Liver (tissue), 9 donors: ENCODE measurements around the gene GPRC5D. TPM values are rescaled to one million over a fixed set of nuclear protein-coding genes. Genes with fewer than 3 reads are reported as not detected.

Experiments used
- DNase-seq: peaks from one replicate; pipeline ENCODE4 v3.0.0-alpha.2; 2017; ENCODE audit warnings: low spot score
- H3K27ac ChIP-seq, 2 donors: one replicate each; pipeline ENCODE4 v1.7.0; 2013; ENCODE audit warnings: inconsistent platforms in 2 of 2, low read length in 2 of 2, control low read depth in 1 of 2, low read depth in 1 of 2, mild to moderate bottlenecking in 1 of 2
- H3K27me3 ChIP-seq, 4 donors: one replicate each; pipeline versions ENCODE4 v1.6.1 to v1.7.0; 2013; ENCODE audit warnings: low read length in 3 of 4, inconsistent platforms in 1 of 4, mild to moderate bottlenecking in 1 of 4, moderate library complexity in 1 of 4; ENCODE audit not compliant: control insufficient read depth in 4 of 4, insufficient read depth in 4 of 4
- H3K36me3 ChIP-seq, 4 donors: one replicate each; pipeline versions ENCODE4 v1.6.1 to v1.7.0; 2013; ENCODE audit warnings: low read length in 3 of 4, mild to moderate bottlenecking in 3 of 4, low read depth in 1 of 4, moderate library complexity in 1 of 4; ENCODE audit not compliant: control insufficient read depth in 4 of 4, insufficient read depth in 3 of 4
- H3K4me1 ChIP-seq, 4 donors: one replicate each; pipeline versions ENCODE4 v1.6.1 to v1.7.0; 2013; ENCODE audit warnings: low read length in 3 of 4, mild to moderate bottlenecking in 3 of 4, moderate library complexity in 1 of 4; ENCODE audit not compliant: control insufficient read depth in 4 of 4, insufficient read depth in 4 of 4
- H3K4me3 ChIP-seq, 3 donors: one replicate each; pipeline versions ENCODE4 v1.6.1 to v1.7.0; 2013; ENCODE audit warnings: low read length in 3 of 3, control low read depth in 1 of 3, low read depth in 1 of 3, mild to moderate bottlenecking in 1 of 3
- H3K9ac ChIP-seq, 2 donors: one replicate each; pipeline ENCODE4 v1.7.0; 2013; ENCODE audit warnings: low read length in 2 of 2, mild to moderate bottlenecking in 2 of 2, moderate library complexity in 2 of 2, control low read depth in 1 of 2, low read depth in 1 of 2
- H3K9me3 ChIP-seq, 4 donors: one replicate each; pipeline versions ENCODE4 v1.6.1 to v1.7.0; 2013; ENCODE audit warnings: low read length in 3 of 4; ENCODE audit not compliant: control insufficient read depth in 4 of 4
- EGR1 ChIP-seq, 2 donors: IDR thresholded peaks; 2 replicates each; pipeline ENCODE4 v1.6.1; 2016 to 2018; ENCODE audit warnings: antibody characterized with exemption in 2 of 2, low read depth in 2 of 2
- FOXA1 ChIP-seq: IDR thresholded peaks from 2 replicates; pipeline ENCODE4 v1.6.1; 2016; ENCODE audit warnings: antibody characterized with exemption
- FOXA2 ChIP-seq: IDR thresholded peaks from 2 replicates; pipeline ENCODE4 v1.6.1; 2016; ENCODE audit warnings: antibody characterized with exemption
- GABPA ChIP-seq, 2 donors: IDR thresholded peaks in 1 of 2; conservative IDR thresholded peaks in 1 of 2; 2 replicates each; pipeline ENCODE4 v1.6.1; 2016; ENCODE audit warnings: antibody characterized with exemption in 2 of 2, mild to moderate bottlenecking in 1 of 2, moderate library complexity in 1 of 2
- HNF4A ChIP-seq, 2 donors: conservative IDR thresholded peaks; 2 replicates each; pipeline ENCODE4 v1.6.1; 2016; ENCODE audit warnings: antibody characterized with exemption in 2 of 2, mild to moderate bottlenecking in 2 of 2
- HNF4G ChIP-seq: IDR thresholded peaks from 2 replicates; pipeline ENCODE4 v1.6.1; 2016; ENCODE audit warnings: antibody characterized with exemption
- NR2F2 ChIP-seq: IDR thresholded peaks from 2 replicates; pipeline ENCODE4 v1.6.1; 2016; ENCODE audit warnings: antibody characterized with exemption
- RAD21 ChIP-seq, 2 donors: IDR thresholded peaks; 2 replicates each; pipeline ENCODE4 v1.6.1; 2016; ENCODE audit warnings: antibody characterized with exemption in 2 of 2, mild to moderate bottlenecking in 2 of 2
- RXRA ChIP-seq, 2 donors: IDR thresholded peaks; 2 replicates each; pipeline ENCODE4 v1.6.1; 2017 to 2018; ENCODE audit warnings: antibody characterized with exemption in 2 of 2, mild to moderate bottlenecking in 1 of 2
- SP1 ChIP-seq: IDR thresholded peaks from 2 replicates; pipeline ENCODE4 v1.6.1; 2018; ENCODE audit warnings: antibody characterized with exemption, mild to moderate bottlenecking
- TAF1 ChIP-seq: conservative IDR thresholded peaks from 2 replicates; pipeline ENCODE4 v1.6.1; 2016; ENCODE audit warnings: antibody characterized with exemption, mild to moderate bottlenecking
- YY1 ChIP-seq: IDR thresholded peaks from 2 replicates; pipeline ENCODE4 v1.6.1; 2016; ENCODE audit warnings: antibody characterized with exemption, mild to moderate bottlenecking
- WGBS: extraction: QIAGEN DNeasy Blood & Tissue Kit; methylation state at CpG from one replicate; pipeline ENCODE4 v1.1.7; 2013; 5-methylcytosine and 5-hydroxymethylcytosine counted together
- polyA plus RNA-seq, 2 donors: library from polyadenylated mRNA; stranded (reverse) in 1 of 2; unstranded in 1 of 2; fragments of 200-250 nt in 1 of 2; fragments of >200 nt in 1 of 2; fragmentation: Nextera tagmentation in 1 of 2; extraction: Ambion mirVana in 1 of 2; gene quantifications; one replicate each; pipeline versions ENCODE4 v1.2.1 to v1.2.3, GENCODE V29; 2013 to 2015
- total RNA-seq, 2 donors: library from RNA; depleted of rRNA; stranded (reverse); fragments of >200 nt; gene quantifications; one replicate each; pipeline ENCODE4 v1.2.3, GENCODE V29; 2014
- TF ChIP-seq, protein P1 (sequence below): IDR thresholded peaks from 2 replicates; pipeline ENCODE4 v1.6.1; 2016; ENCODE audit warnings: antibody characterized with exemption
- TF ChIP-seq, protein P2 (sequence below): IDR thresholded peaks from 2 replicates; pipeline ENCODE4 v1.6.1; 2016; ENCODE audit warnings: antibody characterized with exemption
- TF ChIP-seq, protein P3 (sequence below): IDR thresholded peaks from 2 replicates; pipeline ENCODE4 v1.6.1; 2016; ENCODE audit warnings: antibody characterized with exemption
- TF ChIP-seq, protein P4 (sequence below): IDR thresholded peaks from 2 replicates; pipeline ENCODE4 v1.6.1; 2016; ENCODE audit warnings: antibody characterized with exemption, mild to moderate bottlenecking
- TF ChIP-seq, protein P5 (sequence below): fragments of 150-350 bp; IDR thresholded peaks from 2 replicates; pipeline ENCODE4 v1.5.1; 2017; ENCODE audit warnings: improper control_type of control experiment, low read depth, low read length; ENCODE audit not compliant: missing input control
- donor health status: healthy.
- donor health status: healthy.
- donor health status: healthy.
- donor health status: healthy.
- donor health status: healthy.

GPRC5D gene
- total and polyA plus RNA-seq, 4 donors, result 0.13 to 0.17 TPM; not detected in 2

DNA sequence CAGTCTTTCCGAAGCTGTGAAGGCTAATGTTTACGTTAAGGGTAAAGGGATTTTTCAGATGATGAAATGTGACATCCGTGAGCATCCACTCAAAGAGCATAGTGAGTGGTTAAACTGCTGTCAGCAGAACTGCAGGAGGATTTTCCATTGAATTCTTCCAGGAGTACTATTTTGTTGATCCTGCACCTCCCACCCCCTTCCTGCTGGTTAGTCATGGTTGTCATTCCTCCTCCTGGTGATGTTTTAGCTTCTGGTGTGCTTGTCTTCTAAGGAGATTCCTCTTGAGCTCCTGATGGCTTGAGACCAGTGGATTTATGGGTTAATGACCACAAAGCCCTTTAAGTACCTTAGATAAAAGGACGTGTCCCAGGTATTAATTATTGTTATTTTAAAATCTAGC lies 2.4 kb upstream of the GPRC5D start:
- TF ChIP-seq HNF4G (no peak), YY1 (no peak), RAD21 (IDR thresholded peaks at IDR 0.05) (no peak), NR2F2 (no peak), FOXA2 (no peak), FOXA1 (no peak), HNF4A (conservative IDR thresholded peaks at IDR 0.05) (no peak), RXRA (IDR thresholded peaks at IDR 0.05) (no peak), GABPA (IDR thresholded peaks at IDR 0.05 in 1 of 2, conservative IDR thresholded peaks at IDR 0.05 in 1 of 2) (no peak), SP1 (no peak), EGR1 (IDR thresholded peaks at IDR 0.05; ENCODE audit: low read depth in 2 of 2) (no peak)
- TF ChIP-seq, protein P1, sequence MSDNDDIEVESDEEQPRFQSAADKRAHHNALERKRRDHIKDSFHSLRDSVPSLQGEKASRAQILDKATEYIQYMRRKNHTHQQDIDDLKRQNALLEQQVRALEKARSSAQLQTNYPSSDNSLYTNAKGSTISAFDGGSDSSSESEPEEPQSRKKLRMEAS, result no peak
- TF ChIP-seq, protein P2, sequence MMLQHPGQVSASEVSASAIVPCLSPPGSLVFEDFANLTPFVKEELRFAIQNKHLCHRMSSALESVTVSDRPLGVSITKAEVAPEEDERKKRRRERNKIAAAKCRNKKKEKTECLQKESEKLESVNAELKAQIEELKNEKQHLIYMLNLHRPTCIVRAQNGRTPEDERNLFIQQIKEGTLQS, result no peak
- TF ChIP-seq, protein P3, sequence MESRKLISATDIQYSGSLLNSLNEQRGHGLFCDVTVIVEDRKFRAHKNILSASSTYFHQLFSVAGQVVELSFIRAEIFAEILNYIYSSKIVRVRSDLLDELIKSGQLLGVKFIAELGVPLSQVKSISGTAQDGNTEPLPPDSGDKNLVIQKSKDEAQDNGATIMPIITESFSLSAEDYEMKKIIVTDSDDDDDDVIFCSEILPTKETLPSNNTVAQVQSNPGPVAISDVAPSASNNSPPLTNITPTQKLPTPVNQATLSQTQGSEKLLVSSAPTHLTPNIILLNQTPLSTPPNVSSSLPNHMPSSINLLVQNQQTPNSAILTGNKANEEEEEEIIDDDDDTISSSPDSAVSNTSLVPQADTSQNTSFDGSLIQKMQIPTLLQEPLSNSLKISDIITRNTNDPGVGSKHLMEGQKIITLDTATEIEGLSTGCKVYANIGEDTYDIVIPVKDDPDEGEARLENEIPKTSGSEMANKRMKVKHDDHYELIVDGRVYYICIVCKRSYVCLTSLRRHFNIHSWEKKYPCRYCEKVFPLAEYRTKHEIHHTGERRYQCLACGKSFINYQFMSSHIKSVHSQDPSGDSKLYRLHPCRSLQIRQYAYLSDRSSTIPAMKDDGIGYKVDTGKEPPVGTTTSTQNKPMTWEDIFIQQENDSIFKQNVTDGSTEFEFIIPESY, result no peak
- TF ChIP-seq, protein P4, sequence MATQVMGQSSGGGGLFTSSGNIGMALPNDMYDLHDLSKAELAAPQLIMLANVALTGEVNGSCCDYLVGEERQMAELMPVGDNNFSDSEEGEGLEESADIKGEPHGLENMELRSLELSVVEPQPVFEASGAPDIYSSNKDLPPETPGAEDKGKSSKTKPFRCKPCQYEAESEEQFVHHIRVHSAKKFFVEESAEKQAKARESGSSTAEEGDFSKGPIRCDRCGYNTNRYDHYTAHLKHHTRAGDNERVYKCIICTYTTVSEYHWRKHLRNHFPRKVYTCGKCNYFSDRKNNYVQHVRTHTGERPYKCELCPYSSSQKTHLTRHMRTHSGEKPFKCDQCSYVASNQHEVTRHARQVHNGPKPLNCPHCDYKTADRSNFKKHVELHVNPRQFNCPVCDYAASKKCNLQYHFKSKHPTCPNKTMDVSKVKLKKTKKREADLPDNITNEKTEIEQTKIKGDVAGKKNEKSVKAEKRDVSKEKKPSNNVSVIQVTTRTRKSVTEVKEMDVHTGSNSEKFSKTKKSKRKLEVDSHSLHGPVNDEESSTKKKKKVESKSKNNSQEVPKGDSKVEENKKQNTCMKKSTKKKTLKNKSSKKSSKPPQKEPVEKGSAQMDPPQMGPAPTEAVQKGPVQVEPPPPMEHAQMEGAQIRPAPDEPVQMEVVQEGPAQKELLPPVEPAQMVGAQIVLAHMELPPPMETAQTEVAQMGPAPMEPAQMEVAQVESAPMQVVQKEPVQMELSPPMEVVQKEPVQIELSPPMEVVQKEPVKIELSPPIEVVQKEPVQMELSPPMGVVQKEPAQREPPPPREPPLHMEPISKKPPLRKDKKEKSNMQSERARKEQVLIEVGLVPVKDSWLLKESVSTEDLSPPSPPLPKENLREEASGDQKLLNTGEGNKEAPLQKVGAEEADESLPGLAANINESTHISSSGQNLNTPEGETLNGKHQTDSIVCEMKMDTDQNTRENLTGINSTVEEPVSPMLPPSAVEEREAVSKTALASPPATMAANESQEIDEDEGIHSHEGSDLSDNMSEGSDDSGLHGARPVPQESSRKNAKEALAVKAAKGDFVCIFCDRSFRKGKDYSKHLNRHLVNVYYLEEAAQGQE, result no peak
- TF ChIP-seq, protein P5, sequence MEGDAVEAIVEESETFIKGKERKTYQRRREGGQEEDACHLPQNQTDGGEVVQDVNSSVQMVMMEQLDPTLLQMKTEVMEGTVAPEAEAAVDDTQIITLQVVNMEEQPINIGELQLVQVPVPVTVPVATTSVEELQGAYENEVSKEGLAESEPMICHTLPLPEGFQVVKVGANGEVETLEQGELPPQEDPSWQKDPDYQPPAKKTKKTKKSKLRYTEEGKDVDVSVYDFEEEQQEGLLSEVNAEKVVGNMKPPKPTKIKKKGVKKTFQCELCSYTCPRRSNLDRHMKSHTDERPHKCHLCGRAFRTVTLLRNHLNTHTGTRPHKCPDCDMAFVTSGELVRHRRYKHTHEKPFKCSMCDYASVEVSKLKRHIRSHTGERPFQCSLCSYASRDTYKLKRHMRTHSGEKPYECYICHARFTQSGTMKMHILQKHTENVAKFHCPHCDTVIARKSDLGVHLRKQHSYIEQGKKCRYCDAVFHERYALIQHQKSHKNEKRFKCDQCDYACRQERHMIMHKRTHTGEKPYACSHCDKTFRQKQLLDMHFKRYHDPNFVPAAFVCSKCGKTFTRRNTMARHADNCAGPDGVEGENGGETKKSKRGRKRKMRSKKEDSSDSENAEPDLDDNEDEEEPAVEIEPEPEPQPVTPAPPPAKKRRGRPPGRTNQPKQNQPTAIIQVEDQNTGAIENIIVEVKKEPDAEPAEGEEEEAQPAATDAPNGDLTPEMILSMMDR, result no peak
- H3K27ac ChIP-seq, result no peak overlapping the region
- 85% methylated on average over 4 of the region's 4 CpGs for WGBS
- no peaks in the 10 kb centered on the region for H3K36me3 ChIP-seq
- no peaks in the 10 kb centered on the region for H3K9me3 ChIP-seq
- H3K9ac ChIP-seq, result no peak overlapping the region
- H3K27me3 ChIP-seq, result no peaks in the 10 kb centered on the region
- peaks cover 0 to 5% (median 2%) of the 10 kb centered on the region in 4 donors for H3K4me1 ChIP-seq
- H3K4me3 ChIP-seq, result no peak overlapping the region
- DNase-seq, result no peak

DNA sequence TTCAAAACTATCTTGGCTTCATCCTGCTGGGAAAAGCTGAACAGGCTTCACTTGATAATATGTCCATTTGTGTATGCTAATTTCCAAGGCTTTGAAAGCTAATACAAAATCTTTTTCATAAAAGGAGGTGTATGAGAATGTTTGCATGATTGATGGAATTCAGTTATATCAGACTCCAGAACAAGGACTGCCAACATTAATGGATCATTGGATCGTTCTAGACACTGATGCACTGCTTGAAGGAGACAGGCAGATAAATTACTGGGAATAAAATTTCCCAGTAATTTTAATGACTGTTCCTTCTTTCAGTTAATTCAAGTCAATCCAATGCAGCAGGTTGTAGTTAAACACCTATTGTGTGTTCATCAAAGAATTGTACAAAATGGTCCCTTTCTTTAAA lies 466 bp downstream of the GPRC5D start:
- H3K27me3 ChIP-seq, result no peaks in the 10 kb centered on the region
- no peak overlapping the region for H3K4me3 ChIP-seq
- H3K36me3 ChIP-seq, result no peaks in the 10 kb centered on the region
- H3K9ac ChIP-seq, result no peak overlapping the region
- no peak overlapping the region for H3K27ac ChIP-seq
- 96% methylated on average over 1 of the region's 1 CpG for WGBS
- H3K9me3 ChIP-seq, result no peaks in the 10 kb centered on the region
- DNase-seq, result no peak
- peaks cover 0 to 11% (median 8%) of the 10 kb centered on the region in 4 donors for H3K4me1 ChIP-seq
- TF ChIP-seq, protein P1, result no peak
- TF ChIP-seq, protein P3, result no peak
- TF ChIP-seq, protein P5, result no peak
- TF ChIP-seq, protein P2, result no peak
- TF ChIP-seq FOXA1, result no peak
- TF ChIP-seq RAD21 (IDR thresholded peaks at IDR 0.05), result no peak
- no peak for TF ChIP-seq HNF4A (conservative IDR thresholded peaks at IDR 0.05)
- TF ChIP-seq HNF4G, result no peak
- TF ChIP-seq GABPA (IDR thresholded peaks at IDR 0.05 in 1 of 2, conservative IDR thresholded peaks at IDR 0.05 in 1 of 2), result no peak
- TF ChIP-seq NR2F2, result no peak
- no peak for TF ChIP-seq RXRA (IDR thresholded peaks at IDR 0.05)
- TF ChIP-seq TAF1, result no peak
- no peak for TF ChIP-seq EGR1 (IDR thresholded peaks at IDR 0.05; ENCODE audit: low read depth in 2 of 2)
- no peak for TF ChIP-seq FOXA2
- no peak for TF ChIP-seq YY1
